Tibial nerve (tissue), 4 donors: ENCODE results near the gene CPT1B. TPM values are rescaled to one million over a fixed set of nuclear protein-coding genes. Genes with fewer than 3 reads are reported as not detected.

Experiments
- DNase-seq, 2 donors: peaks; one replicate each; pipeline ENCODE4 v3.0.0-alpha.2; 2019; ENCODE audit warnings: low spot score in 2 of 2
- H3K27ac ChIP-seq, 4 donors: fragments of 200-600 bp; sonication (generic) in 3 of 4; one replicate each; pipeline ENCODE4 v1.5.1; 2017 to 2019; ENCODE audit warnings: mild to moderate bottlenecking in 1 of 4
- H3K27me3 ChIP-seq, 2 donors: fragments of 200-600 bp; sonication (generic) in 1 of 2; one replicate each; pipeline versions ENCODE4 v1.5.1 to v1.6.0; 2017 to 2019
- H3K36me3 ChIP-seq, 3 donors: fragments of 200-600 bp; sonication (generic); one replicate each; pipeline ENCODE4 v1.5.1; 2018 to 2019
- H3K4me1 ChIP-seq, 4 donors: fragments of 200-600 bp; sonication (generic) in 3 of 4; one replicate each; pipeline ENCODE4 v1.5.1; 2017 to 2019
- H3K4me3 ChIP-seq, 4 donors: fragments of 200-600 bp; sonication (generic) in 3 of 4; one replicate each; pipeline ENCODE4 v1.5.1; 2017 to 2019; ENCODE audit warnings: mild to moderate bottlenecking in 1 of 4, moderate library complexity in 1 of 4
- H3K9me3 ChIP-seq, 4 donors: fragments of 200-600 bp; sonication (generic) in 3 of 4; one replicate each; pipeline ENCODE4 v1.5.1; 2017 to 2019
- CTCF ChIP-seq, 5 experiments: fragments of 200-600 bp in 3 of 5; fragments of 450-650 bp in 2 of 5; sonication (generic) in 3 of 5; IDR thresholded peaks; one replicate each; pipeline ENCODE4 v1.5.1; 2016 to 2019; ENCODE audit warnings: antibody characterized with exemption in 5 of 5, mild to moderate bottlenecking in 3 of 5, moderate library complexity in 2 of 5
- EP300 ChIP-seq, 2 donors: sonication (generic); formaldehyde crosslinking; IDR thresholded peaks; one replicate each; pipeline ENCODE4 v1.6.1; 2017; ENCODE audit warnings: antibody characterized with exemption in 2 of 2, mild to moderate bottlenecking in 1 of 2
- POLR2A ChIP-seq, 2 donors: fragments of 450-650 bp; IDR thresholded peaks; one replicate each; pipeline ENCODE4 v1.6.1; 2017; ENCODE audit warnings: antibody characterized with exemption in 2 of 2, mild to moderate bottlenecking in 2 of 2, moderate library complexity in 2 of 2
- WGBS, 2 donors: methylation state at CpG; one replicate each; pipeline ENCODE4 v1.1.5; 2018; 5-methylcytosine and 5-hydroxymethylcytosine counted together
- total RNA-seq, 4 donors: library from RNA; depleted of rRNA; stranded (reverse); fragments of >200 nt; gene quantifications; one replicate each; pipeline ENCODE4 v1.1.0, GENCODE V29; 2016

CPT1B gene
- total RNA-seq, 4 donors from 2014 or later = 7.2 to 22.6 (median 15.1) TPM

GRCh38 chr22:50569896-50570535, 8.2 kb downstream of the CPT1B start:
- Histone ChIP-seq H3K27ac (no peak overlapping the region), H3K36me3 (peaks cover 0 to 73% (median 7%) of the 10 kb centered on the region in 3 donors), H3K27me3 (no peaks in the 10 kb centered on the region), H3K9me3 (no peaks in the 10 kb centered on the region), H3K4me3 (no peak overlapping the region), H3K4me1 (no peaks in the 10 kb centered on the region)
- WGBS, 2 donors = 93 to 95% methylated on average over 13 of the region's 13 CpGs
- no peak for DNase-seq
- TF ChIP-seq CTCF (IDR thresholded peaks at IDR 0.05) = no peak
- TF ChIP-seq POLR2A (IDR thresholded peaks at IDR 0.05) = no peak
- no peak for TF ChIP-seq EP300 (IDR thresholded peaks at IDR 0.05)

- Histone ChIP-seq H3K27ac (no peak overlapping the region), H3K9me3 (no peaks in the 10 kb centered on the region), H3K4me1 (peaks cover 0 to 3% (median 0%) of the 10 kb centered on the region in 4 donors), H3K36me3 (peaks cover 0 to 64% (median 7%) of the 10 kb centered on the region in 3 donors), H3K4me3 (no peak overlapping the region), H3K27me3 (no peaks in the 10 kb centered on the region)
- TF ChIP-seq POLR2A (IDR thresholded peaks at IDR 0.05) (no peak), CTCF (IDR thresholded peaks at IDR 0.05) (no peak), EP300 (IDR thresholded peaks at IDR 0.05) (no peak)
- 80 to 89% methylated on average over 5 to 8 of the region's 8 CpGs for WGBS, 2 donors
- no peak for DNase-seq
Measured at GRCh38 chr22:50569041-50569459, 9.2 kb downstream of the CPT1B start.

GRCh38 chr22:50568626-50569025, 9.6 kb downstream of the CPT1B start:
- peaks cover 0 to 59% (median 7%) of the 10 kb centered on the region in 3 donors for H3K36me3 ChIP-seq
- TF ChIP-seq CTCF (IDR thresholded peaks at IDR 0.05) (no peak), EP300 (IDR thresholded peaks at IDR 0.05) (no peak), POLR2A (IDR thresholded peaks at IDR 0.05) (no peak)
- no peak for DNase-seq
- H3K4me1 ChIP-seq = peaks cover 0 to 7% (median 2%) of the 10 kb centered on the region in 4 donors
- H3K27me3 ChIP-seq = no peaks in the 10 kb centered on the region
- whole genome bisulfite sequencing, 2 donors = 85 to 87% methylated on average over 6 to 7 of the region's 7 CpGs
- H3K27ac ChIP-seq = no peak overlapping the region
- H3K4me3 ChIP-seq = no peak overlapping the region
- no peaks in the 10 kb centered on the region for H3K9me3 ChIP-seq

DNA sequence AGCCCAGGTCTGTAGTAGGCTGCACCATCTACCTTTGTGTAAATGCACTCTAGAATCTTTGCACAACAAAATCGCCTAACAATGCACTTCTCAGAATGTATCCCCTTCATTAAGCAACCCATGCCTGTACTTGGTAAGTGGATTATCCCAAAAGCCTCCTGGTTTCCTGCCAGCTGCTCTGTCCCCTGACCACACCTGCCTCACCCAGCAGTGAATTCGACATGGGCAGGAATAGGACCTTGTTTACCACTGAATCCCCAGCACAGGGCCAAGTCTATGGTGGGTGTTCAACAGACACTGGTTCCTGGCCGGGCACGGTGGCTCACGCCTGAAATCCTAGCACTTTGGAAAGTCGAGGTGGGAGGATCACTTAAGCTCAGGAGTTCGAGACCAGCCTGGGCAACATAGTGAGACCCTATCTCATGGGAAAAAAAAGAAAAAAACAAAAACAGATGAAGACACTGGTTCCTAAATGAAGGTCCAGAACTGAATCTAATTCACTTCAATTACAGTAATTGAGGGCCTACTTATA, 10.4 kb downstream of the CPT1B start:
- peaks cover 0 to 12% (median 6%) of the 10 kb centered on the region in 4 donors for H3K4me1 ChIP-seq
- no peak for TF ChIP-seq POLR2A (IDR thresholded peaks at IDR 0.05)
- no peak for TF ChIP-seq EP300 (IDR thresholded peaks at IDR 0.05)
- TF ChIP-seq CTCF (IDR thresholded peaks at IDR 0.05) = no peak
- peaks cover 0 to 51% (median 7%) of the 10 kb centered on the region in 3 donors for H3K36me3 ChIP-seq
- H3K27me3 ChIP-seq = no peaks in the 10 kb centered on the region
- no peaks in the 10 kb centered on the region for H3K9me3 ChIP-seq
- H3K27ac ChIP-seq = no peak overlapping the region
- no peak for DNase-seq
- 90 to 95% methylated on average over 7 of the region's 7 CpGs for WGBS, 2 donors
- H3K4me3 ChIP-seq = no peak overlapping the region

GRCh38 chr22:50564289-50564688, 13.9 kb downstream of the CPT1B start:
- H3K4me1 ChIP-seq = peaks cover 0 to 16% (median 6%) of the 10 kb centered on the region in 4 donors
- TF ChIP-seq CTCF (IDR thresholded peaks at IDR 0.05) (no peak), POLR2A (IDR thresholded peaks at IDR 0.05) (no peak), EP300 (IDR thresholded peaks at IDR 0.05) (no peak)
- WGBS, 2 donors = 83 to 93% methylated on average over 11 of the region's 11 CpGs
- H3K27me3 ChIP-seq = no peaks in the 10 kb centered on the region
- H3K4me3 ChIP-seq = no peak overlapping the region
- DNase-seq = no peak
- H3K36me3 ChIP-seq = peaks cover 0 to 16% (median 0%) of the 10 kb centered on the region in 3 donors
- H3K27ac ChIP-seq = peak overlapping the region in 1 of 4 donors; percentile 74
- H3K9me3 ChIP-seq = no peaks in the 10 kb centered on the region
